ENCODE data around the gene ZNF138.

The ZNF138 gene

GRCh38 chr7:64768824-64769223 is 25.4 kb upstream of the ZNF138 start (continued):
- TF ChIP-seq, protein P1, sequence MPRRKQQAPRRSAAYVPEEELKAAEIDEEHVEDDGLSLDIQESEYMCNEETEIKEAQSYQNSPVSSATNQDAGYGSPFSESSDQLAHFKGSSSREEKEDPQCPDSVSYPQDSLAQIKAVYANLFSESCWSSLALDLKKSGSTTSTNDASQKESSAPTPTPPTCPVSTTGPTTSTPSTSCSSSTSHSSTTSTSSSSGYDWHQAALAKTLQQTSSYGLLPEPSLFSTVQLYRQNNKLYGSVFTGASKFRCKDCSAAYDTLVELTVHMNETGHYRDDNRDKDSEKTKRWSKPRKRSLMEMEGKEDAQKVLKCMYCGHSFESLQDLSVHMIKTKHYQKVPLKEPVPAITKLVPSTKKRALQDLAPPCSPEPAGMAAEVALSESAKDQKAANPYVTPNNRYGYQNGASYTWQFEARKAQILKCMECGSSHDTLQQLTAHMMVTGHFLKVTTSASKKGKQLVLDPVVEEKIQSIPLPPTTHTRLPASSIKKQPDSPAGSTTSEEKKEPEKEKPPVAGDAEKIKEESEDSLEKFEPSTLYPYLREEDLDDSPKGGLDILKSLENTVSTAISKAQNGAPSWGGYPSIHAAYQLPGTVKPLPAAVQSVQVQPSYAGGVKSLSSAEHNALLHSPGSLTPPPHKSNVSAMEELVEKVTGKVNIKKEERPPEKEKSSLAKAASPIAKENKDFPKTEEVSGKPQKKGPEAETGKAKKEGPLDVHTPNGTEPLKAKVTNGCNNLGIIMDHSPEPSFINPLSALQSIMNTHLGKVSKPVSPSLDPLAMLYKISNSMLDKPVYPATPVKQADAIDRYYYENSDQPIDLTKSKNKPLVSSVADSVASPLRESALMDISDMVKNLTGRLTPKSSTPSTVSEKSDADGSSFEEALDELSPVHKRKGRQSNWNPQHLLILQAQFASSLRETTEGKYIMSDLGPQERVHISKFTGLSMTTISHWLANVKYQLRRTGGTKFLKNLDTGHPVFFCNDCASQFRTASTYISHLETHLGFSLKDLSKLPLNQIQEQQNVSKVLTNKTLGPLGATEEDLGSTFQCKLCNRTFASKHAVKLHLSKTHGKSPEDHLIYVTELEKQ (tag by site-specific recombination; IDR thresholded peaks at IDR 0.05; ENCODE audit: borderline replicate concordance): no peak
- TF ChIP-seq ZNF214 (tag by site-specific recombination; IDR thresholded peaks at IDR 0.05; ENCODE audit: borderline replicate concordance) (no peak), ZNF791 (tag by site-specific recombination; IDR thresholded peaks at IDR 0.05) (no peak), BCL11A (tag by site-specific recombination; IDR thresholded peaks at IDR 0.05; ENCODE audit: low read depth) (no peak), ZNF473 (tag by site-specific recombination; IDR thresholded peaks at IDR 0.05) (no peak), ZNF362 (tag by site-specific recombination; IDR thresholded peaks at IDR 0.05) (no peak), KLF8 (tag by site-specific recombination; IDR thresholded peaks at IDR 0.05) (no peak), ZNF223 (tag by site-specific recombination; IDR thresholded peaks at IDR 0.05) (no peak), ZNF777 (tag by site-specific recombination; IDR thresholded peaks at IDR 0.05; ENCODE audit: borderline replicate concordance) (no peak), ZNF248 (tag by site-specific recombination; IDR thresholded peaks at IDR 0.05) (no peak), ZNF571 (tag by site-specific recombination; IDR thresholded peaks at IDR 0.05) (no peak)

DNA sequence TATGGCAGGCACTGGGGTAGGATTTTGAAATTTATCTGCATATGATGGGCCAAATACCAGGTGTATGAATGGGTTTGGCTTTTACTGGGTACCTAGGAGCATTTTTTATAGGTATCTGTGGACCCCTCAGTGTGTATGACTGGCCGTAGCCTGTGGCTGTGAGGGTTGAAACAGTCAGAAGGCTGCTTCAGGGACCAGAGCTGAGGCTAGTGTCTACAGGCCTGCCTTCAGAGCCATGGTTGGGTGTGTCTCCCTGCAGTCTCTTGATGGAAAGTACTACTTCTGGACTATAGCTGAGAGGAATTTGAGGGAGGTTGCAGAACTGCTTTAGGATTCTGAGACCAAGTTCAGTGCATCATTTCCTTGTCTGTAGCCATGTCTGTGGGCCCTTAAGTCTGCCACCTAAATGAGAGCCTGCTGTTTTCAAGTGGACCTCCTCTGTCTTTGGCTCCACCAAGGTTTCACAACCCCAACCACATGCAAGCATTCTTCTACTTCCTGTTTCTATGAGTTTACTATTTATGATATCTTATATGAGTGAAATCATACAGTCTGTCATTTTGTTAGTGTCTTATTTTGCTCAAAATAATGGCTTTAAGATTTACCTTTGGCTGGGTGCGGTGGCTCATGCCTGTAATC is 19.9 kb upstream of the ZNF138 start:
- no peaks in the 10 kb centered on the region for H3K4me1 ChIP-seq (ENCODE audit: control insufficient read depth, insufficient read depth, low read length)
- no peaks in the 10 kb centered on the region for H3K36me3 ChIP-seq (ENCODE audit: control insufficient read depth in 2 of 2, insufficient read depth in 1 of 2, low read length in 2 of 2)
- ChIA-PET POLR2A (interaction anchor here (1.6 kb wide), 1 partner anchor 20 kb away, joined by 3 read pairs; the partner anchor contains the start of gene ZNF138), CTCF (no interaction called here)
- no peaks in the 10 kb centered on the region for H3K9me3 ChIP-seq (ENCODE audit: control insufficient read depth, insufficient read depth, low read depth, low read length)
- no peak overlapping the region for H3K27ac ChIP-seq (ENCODE audit: extremely low read depth, low read depth, low read length)
- no peak for TF ChIP-seq ZNF561 (tag by site-specific recombination; IDR thresholded peaks at IDR 0.05; ENCODE audit: borderline replicate concordance)
- no peak for TF ChIP-seq ELK4 (IDR thresholded peaks at IDR 0.05; ENCODE audit: borderline replicate concordance, low read depth, low read length)
- TF ChIP-seq, protein P2, sequence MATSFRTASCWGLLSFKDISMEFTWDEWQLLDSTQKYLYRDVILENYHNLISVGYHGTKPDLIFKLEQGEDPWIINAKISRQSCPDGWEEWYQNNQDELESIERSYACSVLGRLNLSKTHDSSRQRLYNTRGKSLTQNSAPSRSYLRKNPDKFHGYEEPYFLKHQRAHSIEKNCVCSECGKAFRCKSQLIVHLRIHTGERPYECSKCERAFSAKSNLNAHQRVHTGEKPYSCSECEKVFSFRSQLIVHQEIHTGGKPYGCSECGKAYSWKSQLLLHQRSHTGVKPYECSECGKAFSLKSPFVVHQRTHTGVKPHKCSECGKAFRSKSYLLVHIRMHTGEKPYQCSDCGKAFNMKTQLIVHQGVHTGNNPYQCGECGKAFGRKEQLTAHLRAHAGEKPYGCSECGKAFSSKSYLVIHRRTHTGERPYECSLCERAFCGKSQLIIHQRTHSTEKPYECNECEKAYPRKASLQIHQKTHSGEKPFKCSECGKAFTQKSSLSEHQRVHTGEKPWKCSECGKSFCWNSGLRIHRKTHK (tag by site-specific recombination; IDR thresholded peaks at IDR 0.05): no peak
- no peak for TF ChIP-seq ZNF112 (tag by site-specific recombination; IDR thresholded peaks at IDR 0.05)
- no peak overlapping the region for H3K4me3 ChIP-seq (ENCODE audit: low read depth, low read length)

- Histone ChIP-seq H3K4me1 (ENCODE audit: control insufficient read depth, insufficient read depth, low read length) (no peaks in the 10 kb centered on the region), H3K36me3 (ENCODE audit: control insufficient read depth in 2 of 2, insufficient read depth in 1 of 2, low read length in 2 of 2) (no peaks in the 10 kb centered on the region), H3K4me3 (ENCODE audit: low read depth, low read length) (no peak overlapping the region), H3K9me3 (ENCODE audit: control insufficient read depth, insufficient read depth, low read depth, low read length) (no peaks in the 10 kb centered on the region), H3K27ac (ENCODE audit: extremely low read depth, low read depth, low read length) (no peak overlapping the region)
- CTCF ChIA-PET: no interaction called here
- TF ChIP-seq, protein P3, sequence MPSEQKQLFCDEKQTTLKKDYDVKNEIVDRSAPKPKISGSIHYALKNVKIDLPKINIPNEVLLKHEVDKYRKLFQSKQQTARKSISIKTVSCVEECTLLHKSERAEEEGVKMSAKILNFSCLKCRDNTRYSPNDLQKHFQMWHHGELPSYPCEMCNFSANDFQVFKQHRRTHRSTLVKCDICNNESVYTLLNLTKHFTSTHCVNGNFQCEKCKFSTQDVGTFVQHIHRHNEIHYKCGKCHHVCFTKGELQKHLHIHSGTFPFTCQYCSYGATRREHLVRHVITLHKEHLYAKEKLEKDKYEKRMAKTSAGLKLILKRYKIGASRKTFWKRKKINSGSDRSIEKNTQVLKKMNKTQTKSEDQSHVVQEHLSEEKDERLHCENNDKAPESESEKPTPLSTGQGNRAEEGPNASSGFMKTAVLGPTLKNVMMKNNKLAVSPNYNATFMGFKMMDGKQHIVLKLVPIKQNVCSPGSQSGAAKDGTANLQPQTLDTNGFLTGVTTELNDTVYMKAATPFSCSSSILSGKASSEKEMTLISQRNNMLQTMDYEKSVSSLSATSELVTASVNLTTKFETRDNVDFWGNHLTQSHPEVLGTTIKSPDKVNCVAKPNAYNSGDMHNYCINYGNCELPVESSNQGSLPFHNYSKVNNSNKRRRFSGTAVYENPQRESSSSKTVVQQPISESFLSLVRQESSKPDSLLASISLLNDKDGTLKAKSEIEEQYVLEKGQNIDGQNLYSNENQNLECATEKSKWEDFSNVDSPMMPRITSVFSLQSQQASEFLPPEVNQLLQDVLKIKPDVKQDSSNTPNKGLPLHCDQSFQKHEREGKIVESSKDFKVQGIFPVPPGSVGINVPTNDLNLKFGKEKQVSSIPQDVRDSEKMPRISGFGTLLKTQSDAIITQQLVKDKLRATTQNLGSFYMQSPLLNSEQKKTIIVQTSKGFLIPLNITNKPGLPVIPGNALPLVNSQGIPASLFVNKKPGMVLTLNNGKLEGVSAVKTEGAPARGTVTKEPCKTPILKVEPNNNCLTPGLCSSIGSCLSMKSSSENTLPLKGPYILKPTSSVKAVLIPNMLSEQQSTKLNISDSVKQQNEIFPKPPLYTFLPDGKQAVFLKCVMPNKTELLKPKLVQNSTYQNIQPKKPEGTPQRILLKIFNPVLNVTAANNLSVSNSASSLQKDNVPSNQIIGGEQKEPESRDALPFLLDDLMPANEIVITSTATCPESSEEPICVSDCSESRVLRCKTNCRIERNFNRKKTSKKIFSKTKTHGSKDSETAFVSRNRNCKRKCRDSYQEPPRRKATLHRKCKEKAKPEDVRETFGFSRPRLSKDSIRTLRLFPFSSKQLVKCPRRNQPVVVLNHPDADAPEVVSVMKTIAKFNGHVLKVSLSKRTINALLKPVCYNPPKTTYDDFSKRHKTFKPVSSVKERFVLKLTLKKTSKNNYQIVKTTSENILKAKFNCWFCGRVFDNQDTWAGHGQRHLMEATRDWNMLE (tag by site-specific recombination; conservative IDR thresholded peaks at IDR 0.05; ENCODE audit: low read depth): no peak
- TF ChIP-seq ZNF654 (tag by site-specific recombination; IDR thresholded peaks at IDR 0.05; ENCODE audit: low read depth) (no peak), IKZF3 (tag by site-specific recombination; IDR thresholded peaks at IDR 0.05) (no peak), ZXDB (tag by site-specific recombination; IDR thresholded peaks at IDR 0.05) (no peak)
- POLR2A ChIA-PET: interaction anchor here (1.6 kb wide), 1 partner anchor 19 kb away, joined by 3 read pairs; the partner anchor contains the start of gene ZNF138
Observed at GRCh38 chr7:64775289-64775688, 18.9 kb upstream of the ZNF138 start.

All from HEK293 (cell line).